ENCODE measurements around the gene MLANA. TPM values are rescaled to one million over a fixed set of nuclear protein-coding genes. Genes with fewer than 3 reads are reported as not detected.

Gene MLANA
- polyA plus RNA-seq, 1 donor from 2014 or later, result not detected

DNA sequence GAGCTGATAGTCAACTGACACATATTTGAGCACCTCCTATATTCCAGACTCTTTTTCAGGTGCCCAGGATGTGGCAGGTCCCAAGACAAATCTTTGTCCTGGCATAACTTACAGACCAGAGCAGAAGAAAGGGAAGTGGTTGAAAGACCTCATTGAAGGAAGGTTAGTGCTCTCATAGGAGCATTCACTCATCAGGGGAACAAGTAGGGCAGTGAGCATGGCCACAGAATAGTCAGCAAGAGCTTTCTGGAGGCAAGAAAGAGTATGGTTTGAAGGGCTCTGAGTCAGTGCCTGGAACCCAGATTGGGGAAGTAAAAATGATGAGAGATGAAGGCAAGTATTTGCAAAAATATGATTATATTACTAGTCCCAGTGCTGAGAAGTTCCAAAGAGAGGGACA, 32.8 kb upstream of the MLANA start:
- Histone ChIP-seq H3F3A (ENCODE audit: insufficient read depth, low read length, poor library complexity, severe bottlenecking) (no peaks in the 10 kb centered on the region), H2AFZ (ENCODE audit: low read depth, low read length) (no peak overlapping the region), H4K20me1 (ENCODE audit: insufficient read depth) (no peaks in the 10 kb centered on the region), H3K9me2 (ENCODE audit: insufficient read depth, low read length) (no peaks in the 10 kb centered on the region), H3K4me3 (ENCODE audit: low read length) (no peak overlapping the region), H3K79me2 (replicated peaks; ENCODE audit: insufficient read depth, low read length) (no peaks in the 10 kb centered on the region), H3K36me3 (ENCODE audit: insufficient read depth, low read length) (no peaks in the 10 kb centered on the region), H3K27me3 (ENCODE audit: insufficient read depth, low read depth, low read length) (no peaks in the 10 kb centered on the region), H3K9me3 (ENCODE audit: low read length) (no peaks in the 10 kb centered on the region), H3K27ac (ENCODE audit: low read length) (no peak overlapping the region), H3K9ac (ENCODE audit: low read length) (no peak overlapping the region), H3K4me2 (ENCODE audit: low read length) (no peak overlapping the region)
- no peak for TF ChIP-seq RAD21 (conservative IDR thresholded peaks at IDR 0.05)
- TF ChIP-seq, protein P1, sequence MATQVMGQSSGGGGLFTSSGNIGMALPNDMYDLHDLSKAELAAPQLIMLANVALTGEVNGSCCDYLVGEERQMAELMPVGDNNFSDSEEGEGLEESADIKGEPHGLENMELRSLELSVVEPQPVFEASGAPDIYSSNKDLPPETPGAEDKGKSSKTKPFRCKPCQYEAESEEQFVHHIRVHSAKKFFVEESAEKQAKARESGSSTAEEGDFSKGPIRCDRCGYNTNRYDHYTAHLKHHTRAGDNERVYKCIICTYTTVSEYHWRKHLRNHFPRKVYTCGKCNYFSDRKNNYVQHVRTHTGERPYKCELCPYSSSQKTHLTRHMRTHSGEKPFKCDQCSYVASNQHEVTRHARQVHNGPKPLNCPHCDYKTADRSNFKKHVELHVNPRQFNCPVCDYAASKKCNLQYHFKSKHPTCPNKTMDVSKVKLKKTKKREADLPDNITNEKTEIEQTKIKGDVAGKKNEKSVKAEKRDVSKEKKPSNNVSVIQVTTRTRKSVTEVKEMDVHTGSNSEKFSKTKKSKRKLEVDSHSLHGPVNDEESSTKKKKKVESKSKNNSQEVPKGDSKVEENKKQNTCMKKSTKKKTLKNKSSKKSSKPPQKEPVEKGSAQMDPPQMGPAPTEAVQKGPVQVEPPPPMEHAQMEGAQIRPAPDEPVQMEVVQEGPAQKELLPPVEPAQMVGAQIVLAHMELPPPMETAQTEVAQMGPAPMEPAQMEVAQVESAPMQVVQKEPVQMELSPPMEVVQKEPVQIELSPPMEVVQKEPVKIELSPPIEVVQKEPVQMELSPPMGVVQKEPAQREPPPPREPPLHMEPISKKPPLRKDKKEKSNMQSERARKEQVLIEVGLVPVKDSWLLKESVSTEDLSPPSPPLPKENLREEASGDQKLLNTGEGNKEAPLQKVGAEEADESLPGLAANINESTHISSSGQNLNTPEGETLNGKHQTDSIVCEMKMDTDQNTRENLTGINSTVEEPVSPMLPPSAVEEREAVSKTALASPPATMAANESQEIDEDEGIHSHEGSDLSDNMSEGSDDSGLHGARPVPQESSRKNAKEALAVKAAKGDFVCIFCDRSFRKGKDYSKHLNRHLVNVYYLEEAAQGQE (IDR thresholded peaks at IDR 0.05; ENCODE audit: borderline replicate concordance), result no peak
- TF ChIP-seq, protein P2, sequence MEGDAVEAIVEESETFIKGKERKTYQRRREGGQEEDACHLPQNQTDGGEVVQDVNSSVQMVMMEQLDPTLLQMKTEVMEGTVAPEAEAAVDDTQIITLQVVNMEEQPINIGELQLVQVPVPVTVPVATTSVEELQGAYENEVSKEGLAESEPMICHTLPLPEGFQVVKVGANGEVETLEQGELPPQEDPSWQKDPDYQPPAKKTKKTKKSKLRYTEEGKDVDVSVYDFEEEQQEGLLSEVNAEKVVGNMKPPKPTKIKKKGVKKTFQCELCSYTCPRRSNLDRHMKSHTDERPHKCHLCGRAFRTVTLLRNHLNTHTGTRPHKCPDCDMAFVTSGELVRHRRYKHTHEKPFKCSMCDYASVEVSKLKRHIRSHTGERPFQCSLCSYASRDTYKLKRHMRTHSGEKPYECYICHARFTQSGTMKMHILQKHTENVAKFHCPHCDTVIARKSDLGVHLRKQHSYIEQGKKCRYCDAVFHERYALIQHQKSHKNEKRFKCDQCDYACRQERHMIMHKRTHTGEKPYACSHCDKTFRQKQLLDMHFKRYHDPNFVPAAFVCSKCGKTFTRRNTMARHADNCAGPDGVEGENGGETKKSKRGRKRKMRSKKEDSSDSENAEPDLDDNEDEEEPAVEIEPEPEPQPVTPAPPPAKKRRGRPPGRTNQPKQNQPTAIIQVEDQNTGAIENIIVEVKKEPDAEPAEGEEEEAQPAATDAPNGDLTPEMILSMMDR (IDR thresholded peaks at IDR 0.05; ENCODE audit: poor library complexity, severe bottlenecking), result no peak
- TF ChIP-seq POLR2AphosphoS5 (IDR thresholded peaks at IDR 0.05), result no peak
- no peak for TF ChIP-seq TAF1 (IDR thresholded peaks at IDR 0.05; ENCODE audit: low read depth)
- TF ChIP-seq EZH2 (IDR thresholded peaks at IDR 0.05; ENCODE audit: borderline replicate concordance, insufficient read depth, low read length, poor library complexity, severe bottlenecking), result no peak
- no peak for TF ChIP-seq EP300 (conservative IDR thresholded peaks at IDR 0.05; ENCODE audit: poor library complexity, severe bottlenecking)
- TF ChIP-seq MXI1 (conservative IDR thresholded peaks at IDR 0.05; ENCODE audit: poor library complexity, severe bottlenecking), result no peak
- no peak for TF ChIP-seq SMC3 (conservative IDR thresholded peaks at IDR 0.05; ENCODE audit: poor library complexity)

- Histone ChIP-seq H2AFZ (ENCODE audit: low read depth, low read length) (no peak overlapping the region), H3K27me3 (ENCODE audit: insufficient read depth, low read depth, low read length) (no peaks in the 10 kb centered on the region), H3K36me3 (ENCODE audit: insufficient read depth, low read length) (no peaks in the 10 kb centered on the region), H3K9me2 (ENCODE audit: insufficient read depth, low read length) (no peaks in the 10 kb centered on the region), H4K20me1 (ENCODE audit: insufficient read depth) (no peaks in the 10 kb centered on the region), H3F3A (ENCODE audit: insufficient read depth, low read length, poor library complexity, severe bottlenecking) (no peaks in the 10 kb centered on the region), H3K4me2 (ENCODE audit: low read length) (no peak overlapping the region), H3K79me2 (replicated peaks; ENCODE audit: insufficient read depth, low read length) (no peaks in the 10 kb centered on the region), H3K9me3 (ENCODE audit: low read length) (no peaks in the 10 kb centered on the region), H3K9ac (ENCODE audit: low read length) (no peak overlapping the region), H3K27ac (ENCODE audit: low read length) (no peak overlapping the region), H3K4me3 (ENCODE audit: low read length) (no peak overlapping the region)
- TF ChIP-seq EP300 (conservative IDR thresholded peaks at IDR 0.05; ENCODE audit: poor library complexity, severe bottlenecking) (no peak), POLR2AphosphoS5 (IDR thresholded peaks at IDR 0.05) (no peak), SMC3 (conservative IDR thresholded peaks at IDR 0.05; ENCODE audit: poor library complexity) (no peak), EZH2 (IDR thresholded peaks at IDR 0.05; ENCODE audit: borderline replicate concordance, insufficient read depth, low read length, poor library complexity, severe bottlenecking) (no peak), TAF1 (IDR thresholded peaks at IDR 0.05; ENCODE audit: low read depth) (no peak), RAD21 (conservative IDR thresholded peaks at IDR 0.05) (no peak), MXI1 (conservative IDR thresholded peaks at IDR 0.05; ENCODE audit: poor library complexity, severe bottlenecking) (no peak)
- TF ChIP-seq, protein P2 (IDR thresholded peaks at IDR 0.05; ENCODE audit: poor library complexity, severe bottlenecking), result no peak
- TF ChIP-seq, protein P1 (IDR thresholded peaks at IDR 0.05; ENCODE audit: borderline replicate concordance), result no peak
Observed at GRCh38 chr9:5858833-5859232, 31.9 kb upstream of the MLANA start.
